ENCODE data around the gene AMER3. TPM values are rescaled to one million over a fixed set of nuclear protein-coding genes. Genes with fewer than 3 reads are reported as not detected.
A peak's percentile ranks its signal among the peaks of the same experiment; 100 is the strongest.

AMER3 gene
- total RNA-seq, 1 donor from 2014 or later: not detected

- H3K27me3 Mint-ChIP-seq (ENCODE audit: unreplicated experiment): no peaks in the 10 kb centered on the region
- DNase-seq (ENCODE audit: extremely low spot score, unreplicated experiment): peak; percentile 73
- no peak overlapping the region for H3K27ac Mint-ChIP-seq (ENCODE audit: unreplicated experiment)
- H3K4me3 Mint-ChIP-seq (ENCODE audit: unreplicated experiment): no peak overlapping the region
- no peaks in the 10 kb centered on the region for H3K4me1 Mint-ChIP-seq (ENCODE audit: unreplicated experiment)
- H3K9me3 Mint-ChIP-seq (ENCODE audit: unreplicated experiment): no peaks in the 10 kb centered on the region
- H3K36me3 Mint-ChIP-seq (ENCODE audit: unreplicated experiment): no peaks in the 10 kb centered on the region
- no peak for TF ChIP-seq CTCF (IDR thresholded peaks at IDR 0.05)
Observed at GRCh38 chr2:130740671-130741070, 14.7 kb upstream of the AMER3 start.

GRCh38 chr2:130743278-130743677 lies 12.1 kb upstream of the AMER3 start:
- Mint-ChIP-seq H3K27me3 (ENCODE audit: unreplicated experiment) (no peaks in the 10 kb centered on the region), H3K4me1 (ENCODE audit: unreplicated experiment) (no peaks in the 10 kb centered on the region)

GRCh38 chr2:130744287-130745117 lies 10.8 kb upstream of the AMER3 start:
- Mint-ChIP-seq H3K27ac (ENCODE audit: unreplicated experiment) (no peak overlapping the region), H3K9me3 (ENCODE audit: unreplicated experiment) (no peaks in the 10 kb centered on the region), H3K4me3 (ENCODE audit: unreplicated experiment) (no peak overlapping the region)

More at GRCh38 chr2:130743278-130743677, 12.1 kb upstream of the AMER3 start:
- Mint-ChIP-seq H3K36me3 (ENCODE audit: unreplicated experiment) (no peaks in the 10 kb centered on the region), H3K9me3 (ENCODE audit: unreplicated experiment) (no peaks in the 10 kb centered on the region), H3K27ac (ENCODE audit: unreplicated experiment) (no peak overlapping the region), H3K4me3 (ENCODE audit: unreplicated experiment) (no peak overlapping the region)
- peak; percentile 72 for DNase-seq (ENCODE audit: extremely low spot score, unreplicated experiment)
- TF ChIP-seq CTCF (IDR thresholded peaks at IDR 0.05): no peak

GRCh38 chr2:130749078-130749477 lies 6.3 kb upstream of the AMER3 start:
- H3K4me3 Mint-ChIP-seq (ENCODE audit: unreplicated experiment): no peak overlapping the region
- no peak for TF ChIP-seq CTCF (IDR thresholded peaks at IDR 0.05)

More at GRCh38 chr2:130744287-130745117, 10.8 kb upstream of the AMER3 start:
- Mint-ChIP-seq H3K4me1 (ENCODE audit: unreplicated experiment) (no peaks in the 10 kb centered on the region), H3K36me3 (ENCODE audit: unreplicated experiment) (no peaks in the 10 kb centered on the region), H3K27me3 (ENCODE audit: unreplicated experiment) (no peaks in the 10 kb centered on the region)
- DNase-seq (ENCODE audit: extremely low spot score, unreplicated experiment): peak; percentile 73
- TF ChIP-seq CTCF (IDR thresholded peaks at IDR 0.05): no peak

GRCh38 chr2:130749641-130750040 lies 5.7 kb upstream of the AMER3 start:
- Mint-ChIP-seq H3K27me3 (ENCODE audit: unreplicated experiment) (peaks cover 2% of the 10 kb centered on the region), H3K27ac (ENCODE audit: unreplicated experiment) (no peak overlapping the region)

More at GRCh38 chr2:130749078-130749477, 6.3 kb upstream of the AMER3 start:
- Mint-ChIP-seq H3K36me3 (ENCODE audit: unreplicated experiment) (no peaks in the 10 kb centered on the region), H3K9me3 (ENCODE audit: unreplicated experiment) (no peaks in the 10 kb centered on the region), H3K27ac (ENCODE audit: unreplicated experiment) (no peak overlapping the region), H3K27me3 (ENCODE audit: unreplicated experiment) (no peaks in the 10 kb centered on the region), H3K4me1 (ENCODE audit: unreplicated experiment) (no peaks in the 10 kb centered on the region)
- DNase-seq (ENCODE audit: extremely low spot score, unreplicated experiment): no peak

More at GRCh38 chr2:130749641-130750040, 5.7 kb upstream of the AMER3 start:
- Mint-ChIP-seq H3K36me3 (ENCODE audit: unreplicated experiment) (no peaks in the 10 kb centered on the region), H3K9me3 (ENCODE audit: unreplicated experiment) (no peaks in the 10 kb centered on the region), H3K4me3 (ENCODE audit: unreplicated experiment) (no peak overlapping the region), H3K4me1 (ENCODE audit: unreplicated experiment) (no peaks in the 10 kb centered on the region)
- DNase-seq (ENCODE audit: extremely low spot score, unreplicated experiment): peak; percentile 76
- TF ChIP-seq CTCF (IDR thresholded peaks at IDR 0.05): no peak
